ENCODE data around the gene IL4R.

DNA sequence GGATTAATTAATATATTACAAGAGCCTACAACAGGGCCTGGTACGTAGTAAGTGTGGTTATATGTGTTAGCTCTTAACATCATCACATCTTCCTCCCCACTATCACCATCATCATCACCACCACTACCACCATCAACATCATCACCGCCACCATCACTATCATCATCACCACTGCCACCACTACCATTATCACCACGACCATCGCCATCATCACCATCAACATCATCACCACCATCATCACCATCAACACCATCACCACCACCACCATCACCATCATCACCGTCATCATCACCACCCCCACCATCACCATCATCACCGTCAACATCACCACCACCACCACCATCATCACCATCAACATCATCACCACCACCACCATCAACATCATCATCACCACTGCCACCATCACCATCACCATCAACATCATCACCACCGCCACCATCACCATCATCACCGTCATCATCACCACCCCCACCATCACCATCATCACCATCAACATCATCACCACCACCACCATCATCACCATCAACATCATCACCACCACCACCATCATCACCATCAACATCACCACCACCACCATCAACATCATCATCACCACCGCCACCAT lies 7.8 kb upstream of the IL4R start:
- TF ChIP-seq, protein P1, sequence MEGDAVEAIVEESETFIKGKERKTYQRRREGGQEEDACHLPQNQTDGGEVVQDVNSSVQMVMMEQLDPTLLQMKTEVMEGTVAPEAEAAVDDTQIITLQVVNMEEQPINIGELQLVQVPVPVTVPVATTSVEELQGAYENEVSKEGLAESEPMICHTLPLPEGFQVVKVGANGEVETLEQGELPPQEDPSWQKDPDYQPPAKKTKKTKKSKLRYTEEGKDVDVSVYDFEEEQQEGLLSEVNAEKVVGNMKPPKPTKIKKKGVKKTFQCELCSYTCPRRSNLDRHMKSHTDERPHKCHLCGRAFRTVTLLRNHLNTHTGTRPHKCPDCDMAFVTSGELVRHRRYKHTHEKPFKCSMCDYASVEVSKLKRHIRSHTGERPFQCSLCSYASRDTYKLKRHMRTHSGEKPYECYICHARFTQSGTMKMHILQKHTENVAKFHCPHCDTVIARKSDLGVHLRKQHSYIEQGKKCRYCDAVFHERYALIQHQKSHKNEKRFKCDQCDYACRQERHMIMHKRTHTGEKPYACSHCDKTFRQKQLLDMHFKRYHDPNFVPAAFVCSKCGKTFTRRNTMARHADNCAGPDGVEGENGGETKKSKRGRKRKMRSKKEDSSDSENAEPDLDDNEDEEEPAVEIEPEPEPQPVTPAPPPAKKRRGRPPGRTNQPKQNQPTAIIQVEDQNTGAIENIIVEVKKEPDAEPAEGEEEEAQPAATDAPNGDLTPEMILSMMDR (IDR thresholded peaks at IDR 0.05), result no peak
- no peak for TF ChIP-seq POLR2A (IDR thresholded peaks at IDR 0.05)

All from right lobe of liver (tissue), 4 donors.